A673 (cell line): ENCODE data around the gene MMD2. TPM values are rescaled to one million over a fixed set of nuclear protein-coding genes. Genes with fewer than 3 reads are reported as not detected.

ENCODE experiments used
- Bru-seq: library from RNA; stranded (reverse); fragments of 400-500 nt; gene quantifications from one replicate; lab custom pipeline; 2021; lab: Mats Ljungman, UMichigan
- BruChase-seq, 2 experiments: library from RNA; stranded (reverse); fragments of 400-500 nt; gene quantifications; one replicate each; lab custom pipeline; 2021; lab: Mats Ljungman, UMichigan
- BruUV-seq: library from RNA; stranded (reverse); fragments of 400-500 nt; replicated peaks from 2 replicates; lab custom pipeline; 2021; lab: Mats Ljungman, UMichigan
- CTCF ChIA-PET: fragments of 300-600 bp; sonication (Branson Sonifier 250); formaldehyde crosslinking; loops from one replicate; lab custom pipeline; 2022; ENCODE audit warnings: antibody characterized with exemption; lab: Charles Lee
- POLR2A ChIA-PET: fragments of 300-600 bp; sonication (Branson Sonifier 250); formaldehyde crosslinking; loops from one replicate; lab custom pipeline; 2022; ENCODE audit warnings: antibody characterized with exemption; ENCODE audit not compliant: low non-redundant PET; lab: Charles Lee
- DNase-seq: peaks from one replicate; pipeline ENCODE4 v3.0.0-alpha.2; 2015; ENCODE audit warnings: low spot score
- H3K27ac ChIP-seq: fragments of 200-600 bp; sonication (generic); 2 replicates; pipeline ENCODE4 v1.5.1; 2016; ENCODE audit warnings: mixed run types, low read depth, mild to moderate bottlenecking, mixed read lengths, antibody characterized with exemption, low read length; ENCODE audit not compliant: poor library complexity, severe bottlenecking
- H3K27me3 ChIP-seq: fragments of 200-600 bp; sonication (generic); replicated peaks from 2 replicates; pipeline ENCODE4 v1.6.1; 2017; ENCODE audit warnings: mixed run types, low read depth, mild to moderate bottlenecking, mixed read lengths, antibody characterized with exemption, low read length; ENCODE audit not compliant: insufficient read depth, poor library complexity
- H3K36me3 ChIP-seq: fragments of 200-600 bp; sonication (generic); 2 replicates; pipeline ENCODE4 v1.6.1; 2016; ENCODE audit warnings: mixed run types, mild to moderate bottlenecking, mixed read lengths, antibody characterized with exemption, low read length; ENCODE audit not compliant: insufficient read depth, poor library complexity, severe bottlenecking
- H3K4me1 ChIP-seq: fragments of 200-600 bp; sonication (generic); 2 replicates; pipeline ENCODE4 v1.6.1; 2017; ENCODE audit warnings: mixed run types, mild to moderate bottlenecking, mixed read lengths, antibody characterized with exemption, low read length; ENCODE audit not compliant: insufficient read depth, poor library complexity, severe bottlenecking
- H3K4me3 ChIP-seq: fragments of 200-600 bp; sonication (generic); 2 replicates; pipeline ENCODE4 v1.5.1; 2016; ENCODE audit warnings: low read depth, mixed run types, mild to moderate bottlenecking, mixed read lengths, low read length; ENCODE audit not compliant: poor library complexity, severe bottlenecking
- H3K9me3 ChIP-seq: fragments of 200-600 bp; sonication (generic); 2 replicates; pipeline ENCODE4 v1.6.1; 2016; ENCODE audit warnings: mixed run types, low read depth, mild to moderate bottlenecking, mixed read lengths, antibody characterized with exemption, low read length; ENCODE audit not compliant: poor library complexity, severe bottlenecking
- CTCF ChIP-seq: fragments of 300-800, 200-600 bp; sonication (generic); conservative IDR thresholded peaks from 2 replicates; pipeline ENCODE4 v1.5.1; 2017; ENCODE audit warnings: low read depth, mild to moderate bottlenecking, antibody characterized with exemption, low read length, moderate library complexity, mixed read lengths
- EZH2 ChIP-seq: fragments of 200-600 bp; sonication (generic); IDR thresholded peaks from 2 replicates; pipeline ENCODE4 v1.6.1; 2017; ENCODE audit warnings: borderline replicate concordance, low read depth, mild to moderate bottlenecking, mixed read lengths, antibody characterized with exemption, low read length; ENCODE audit not compliant: poor library complexity, severe bottlenecking
- intact Hi-C: fragments of 100-400 bp; cut with micrococcal nuclease; formaldehyde crosslinking; loops from one replicate; pipeline ENCODE4 v1.10.0; 2022; ENCODE audit not compliant: unreplicated experiment
- long read RNA-seq: library from polyadenylated mRNA; stranded (forward); transcript quantifications from one replicate; pipeline ENCODE4 v2.0.0, GENCODE V29; 2022
- total RNA-seq: library from RNA; stranded (reverse); gene quantifications from 2 replicates; pipeline ENCODE4 v1.2.3, GENCODE V29; 2021

The MMD2 gene
- total RNA-seq (not detected in 2 replicates), Bru-seq, nascent RNA (percentile 2 among the genes with signal in this experiment), BruChase-seq, experiment 1, labeled RNA remaining after a 2-hour chase (percentile 5 among the genes with signal in this experiment), BruChase-seq, experiment 2, labeled RNA remaining after a 6-hour chase (percentile 3 among the genes with signal in this experiment)
- long read RNA-seq: 0 reads

GRCh38 chr7:4958477-4959301 lies at the start of gene MMD2:
MMD2 (minus strand) TSS chr7:4959187; CDS start chr7:4959017, 170 bp downstream.
- Histone ChIP-seq H3K27ac (no peak within 1 kb of the TSS), H3K4me1 (no peaks in the 10 kb centered on the region), H3K4me3 (peak within 1 kb of the TSS; percentile 31), H3K9me3 (no peaks in the 10 kb centered on the region), H3K36me3 (no peaks in the 10 kb centered on the region), H3K27me3 (peaks cover 15% of the 10 kb centered on the region)
- POLR2A ChIA-PET: no interaction called here
- DNase-seq: no peak
- intact Hi-C loops: no loop called here
- no TSS peak for BruUV-seq
- TF ChIP-seq CTCF (no peak), EZH2 (peak; percentile 68)
- CTCF ChIA-PET: no interaction called here

- TF ChIP-seq EZH2 (no peak), CTCF (no peak)
- no peak overlapping the region for H3K4me3 ChIP-seq
- no peaks in the 10 kb centered on the region for H3K4me1 ChIP-seq
- ChIA-PET POLR2A (no interaction called here), CTCF (no interaction called here)
- no TSS peak for BruUV-seq
- H3K9me3 ChIP-seq: no peaks in the 10 kb centered on the region
- intact Hi-C loops: no loop called here
- no peaks in the 10 kb centered on the region for H3K27me3 ChIP-seq
- no peaks in the 10 kb centered on the region for H3K36me3 ChIP-seq
- no peak overlapping the region for H3K27ac ChIP-seq
- DNase-seq: no peak
These were observed 46.1 kb upstream of the MMD2 start for GRCh38 chr7:5005066-5005465.

GRCh38 chr7:5001911-5002310 lies 42.9 kb upstream of the MMD2 start:
- no peaks in the 10 kb centered on the region for H3K4me1 ChIP-seq
- DNase-seq: no peak
- no peak overlapping the region for H3K27ac ChIP-seq
- CTCF ChIA-PET: no interaction called here
- POLR2A ChIA-PET: no interaction called here
- H3K9me3 ChIP-seq: no peaks in the 10 kb centered on the region
- no peaks in the 10 kb centered on the region for H3K27me3 ChIP-seq
- no TSS peak for BruUV-seq
- TF ChIP-seq CTCF (no peak), EZH2 (no peak)
- no peak overlapping the region for H3K4me3 ChIP-seq
- intact Hi-C loops: no loop called here
- H3K36me3 ChIP-seq: peaks cover 3% of the 10 kb centered on the region
